Measurements from ENCODE around the gene GYPB. TPM values are rescaled to one million over a fixed set of nuclear protein-coding genes. Genes with fewer than 3 reads are reported as not detected.

Gene GYPB
- total RNA-seq (2022; extraction: Qiagen RNA extraction) = not detected in 5 replicates

GRCh38 chr4:144019277-144019676 lies at the start of gene GYPB:
Gene GYPB, minus strand, starts transcription at chr4:144019380. Its CDS starts 93 bp downstream, at chr4:144019287.

Other genes starting within 250 kb of the GYPB start
- not detected in 5 replicates for gene GYPE, start 113.8 kb downstream of the GYPB start, total RNA-seq (2022; extraction: Qiagen RNA extraction)
- gene GYPA, start 121.3 kb upstream of the GYPB start, total RNA-seq (2022; extraction: Qiagen RNA extraction) = not detected in 5 replicates

Measured in A549 treated with Mapracorat at 1 μM for 4 hours (cell line).